ENCODE data around the gene GBX1.

GRCh38 chr7:151140826-151141225, 26.7 kb downstream of the GBX1 start:
- TF ChIP-seq CTCF (IDR thresholded peaks at IDR 0.05) (no peak), POLR2A (IDR thresholded peaks at IDR 0.05) (no peak)
